Heart left ventricle (tissue), 13 donors: ENCODE measurements around the gene DDX6.

Source experiments
- CTCF ChIP-seq, 12 donors: fragments of 200-600 bp; sonication (generic) in 4 of 12; IDR thresholded peaks; one replicate each; pipeline versions ENCODE4 v1.5.0 to v1.8.0; 2018 to 2022; ENCODE audit warnings: antibody characterized with exemption in 12 of 12, mild to moderate bottlenecking in 5 of 12
- POLR2A ChIP-seq, 2 donors: fragments of 450-650 bp; IDR thresholded peaks; one replicate each; pipeline ENCODE4 v1.6.1; 2017; ENCODE audit warnings: antibody characterized with exemption in 2 of 2, mild to moderate bottlenecking in 2 of 2, moderate library complexity in 2 of 2
- donor health status: ischemic (EF 13 %, LVEDD 7.1; RV severe dilation, severe dysfunction).
- donor health status: DM: no; HTN: yes; CAD: no.
- donor health status: DM: no; HTN: no; CAD: no.
- donor health status: ischemic (EF 25% LVEDD 6.9; RV normal size, moderate dysfunction).
- donor health status: ischemic (EF 25% LVEDD 5.7; RV mildly dilated, moderate dysfunction).
- donor health status: ischemic (EF 35%, LVEDD 5.7; RV mildly dilated, moderate dysfunction).
- donor health status: nonischemic (EF 11% LVEDD 7.7; RV severe dilation, severe dysfunction).
- donor health status: DM: yes; HTN: yes; CAD: no.
- donor health status: PGD.
- donor health status: ischemic (EF 29% LVEDD 5.4; RV normal size, mild dysfunction).
- donor health status: nonischemic (EF 23%, LVEDD 6.1; RV moderate dilation, normal function).

GRCh38 chr11:118791961-118792569 lies 1.1 kb upstream of the DDX6 start:
- TF ChIP-seq POLR2A (IDR thresholded peaks at IDR 0.05) (no peak), CTCF (IDR thresholded peaks at IDR 0.05) (no peak)
